Keratinocyte (primary cell): ENCODE data around the gene CPEB3.

Experiments used
- CTCF ChIP-seq, 3 experiments: IDR thresholded peaks in 1 of 3; conservative IDR thresholded peaks in 1 of 3; optimal IDR thresholded peaks in 1 of 3; 2 replicates in 2 of 3; 3 replicates in 1 of 3; pipeline versions ENCODE3 to v1.5.1; 2011; ENCODE audit warnings: low read length in 3 of 3, mild to moderate bottlenecking in 3 of 3, moderate library complexity in 2 of 3, control low read depth in 1 of 3, inconsistent platforms in 1 of 3; ENCODE audit not compliant: insufficient read depth in 2 of 3; ENCODE audit errors: extremely low read depth in 1 of 3
- EZH2 ChIP-seq: IDR thresholded peaks from one replicate; pipeline ENCODE4 v1.6.1; 2012; ENCODE audit warnings: inconsistent platforms, mild to moderate bottlenecking, low read length, moderate library complexity

DNA sequence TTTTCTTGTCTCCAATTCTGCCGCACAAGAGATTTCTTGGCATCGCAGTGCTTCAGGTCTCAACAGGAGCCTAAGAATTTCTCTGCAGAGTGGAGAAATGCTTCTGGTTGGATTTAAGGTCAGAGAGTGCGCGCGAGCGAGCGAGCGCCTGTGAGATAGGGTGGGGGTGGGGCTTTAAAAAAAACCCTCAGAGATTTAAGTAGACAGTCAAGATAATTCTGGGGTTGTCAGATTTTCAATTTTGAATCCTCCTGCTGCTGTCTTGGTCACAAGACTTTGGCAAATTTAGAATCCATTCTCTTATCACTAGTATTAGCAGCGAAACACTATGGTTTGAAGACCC is 49.7 kb downstream of the CPEB3 start:
- TF ChIP-seq CTCF (optimal IDR thresholded peaks at IDR 0.05 in 1 of 3, IDR thresholded peaks at IDR 0.05 in 1 of 3, conservative IDR thresholded peaks at IDR 0.05 in 1 of 3; ENCODE audit: extremely low read depth in 1 of 3, insufficient read depth in 2 of 3, low read length in 3 of 3) (no peak), EZH2 (no peak)
